Activated CD8-positive, alpha-beta memory T cell treated with anti-CD3 and anti-CD28 coated beads, Interleukin-2, amount 50 U/mL, for 1 hour (primary cell): ENCODE results near the gene GALNT18.

Experiments
- DNase-seq: peaks from one replicate; pipeline ENCODE4 v3.0.0-alpha.2; 2020; ENCODE audit errors: extremely low read depth

Gene GALNT18

DNA sequence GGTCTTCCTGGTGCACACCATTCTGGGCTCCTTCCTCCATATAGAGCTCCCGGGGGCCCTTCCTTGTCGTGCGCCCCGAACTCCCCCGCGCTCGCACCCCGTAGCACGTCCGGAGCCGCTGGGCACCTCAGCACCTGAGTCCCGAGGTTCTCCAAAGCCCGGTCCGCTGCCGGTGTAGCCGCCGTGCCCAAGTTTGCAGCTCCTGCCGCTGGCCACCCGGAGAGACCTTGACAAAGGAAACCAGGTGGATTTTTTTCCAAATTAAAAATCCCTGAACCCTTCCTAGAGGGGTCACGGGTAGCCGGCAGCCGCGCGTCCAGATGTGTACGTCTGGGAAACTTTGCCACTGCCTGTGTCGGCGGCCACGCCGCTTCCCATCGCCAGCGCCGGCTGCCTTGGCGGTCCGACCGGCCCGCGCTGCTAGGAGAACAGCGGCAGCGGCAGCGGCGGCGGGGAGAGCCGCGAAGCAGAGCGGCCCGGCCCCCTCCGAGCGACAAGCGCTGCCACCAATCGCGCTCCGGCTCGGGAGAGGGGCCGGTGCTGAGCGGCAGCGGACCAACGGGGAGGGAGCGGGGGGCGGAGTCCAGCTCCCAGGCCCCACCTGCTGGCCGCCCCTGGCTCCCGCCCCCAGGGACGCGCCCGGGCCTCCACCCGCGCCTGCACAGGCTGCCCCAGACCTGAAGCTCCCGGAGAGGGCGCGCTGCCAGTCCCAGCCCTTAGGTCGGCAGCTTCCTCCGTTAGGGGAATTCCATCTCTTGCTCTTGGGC, at the start of gene GALNT18:
Gene GALNT18 (minus strand): TSS at position 433 of the 767 bp plus-strand sequence.
- DNase-seq = no peak

DNA sequence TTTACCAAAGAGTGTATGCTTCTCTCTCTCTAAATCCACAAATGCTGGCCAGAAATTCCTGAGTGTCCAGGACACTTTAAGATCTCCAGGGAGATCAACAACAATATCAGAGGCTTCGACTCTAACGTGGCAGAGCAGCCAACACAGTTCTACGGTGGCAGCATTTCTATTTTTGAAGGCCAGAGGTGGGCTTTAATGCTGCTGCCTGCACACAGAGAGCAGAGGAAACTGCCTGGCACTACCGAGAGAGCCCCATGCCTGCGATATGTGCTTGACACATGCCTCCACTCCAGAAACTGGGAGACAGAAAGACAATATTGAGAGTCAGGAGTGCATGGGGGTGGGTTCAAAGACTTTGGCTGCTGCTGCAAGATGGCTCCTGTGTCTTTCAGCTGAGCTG, 48.8 kb upstream of the GALNT18 start:
- no peak for DNase-seq

- no peak for DNase-seq
Observed at GRCh38 chr11:11669233-11669846, 47.5 kb upstream of the GALNT18 start.

DNA sequence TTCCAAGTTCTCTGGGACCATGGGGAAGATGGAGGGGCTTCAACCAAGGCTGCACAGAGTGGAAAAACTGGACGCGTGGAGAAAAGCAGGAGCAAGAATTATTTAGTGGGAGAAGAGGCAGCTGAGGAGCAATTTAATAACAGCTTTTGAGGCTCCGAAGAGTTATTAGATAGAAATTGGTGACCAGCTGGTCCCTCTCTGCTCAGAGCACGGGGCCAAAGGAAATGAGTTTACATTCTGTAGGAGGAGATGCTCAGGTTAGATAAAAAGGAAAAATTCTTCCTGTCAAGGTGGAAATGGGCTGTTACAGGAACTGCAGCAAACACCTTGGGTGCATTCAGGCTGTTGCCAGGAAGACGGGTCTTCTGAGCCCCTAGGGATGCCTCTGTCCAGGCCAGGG, 47.0 kb upstream of the GALNT18 start:
- DNase-seq = no peak

DNA sequence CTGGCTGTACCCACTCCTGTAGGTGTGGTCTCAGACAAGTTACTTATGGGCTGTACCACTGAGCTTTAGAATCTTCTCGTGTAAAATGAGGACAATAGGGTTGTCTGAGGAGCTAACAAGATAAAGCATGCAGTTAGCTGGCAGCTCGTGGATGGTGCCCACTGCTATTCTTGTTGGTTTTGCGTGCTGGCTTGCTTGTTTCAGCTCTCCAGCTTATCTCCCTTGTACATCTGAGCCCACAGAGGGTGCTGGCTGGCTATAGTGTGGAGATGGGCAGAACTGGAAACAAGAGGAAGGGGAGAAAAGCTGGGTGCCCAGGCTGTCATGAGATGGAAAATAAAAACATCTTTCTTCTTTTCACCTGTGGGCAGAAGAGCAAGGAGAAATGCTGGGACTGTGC, 46.5 kb upstream of the GALNT18 start:
- DNase-seq = no peak

DNA sequence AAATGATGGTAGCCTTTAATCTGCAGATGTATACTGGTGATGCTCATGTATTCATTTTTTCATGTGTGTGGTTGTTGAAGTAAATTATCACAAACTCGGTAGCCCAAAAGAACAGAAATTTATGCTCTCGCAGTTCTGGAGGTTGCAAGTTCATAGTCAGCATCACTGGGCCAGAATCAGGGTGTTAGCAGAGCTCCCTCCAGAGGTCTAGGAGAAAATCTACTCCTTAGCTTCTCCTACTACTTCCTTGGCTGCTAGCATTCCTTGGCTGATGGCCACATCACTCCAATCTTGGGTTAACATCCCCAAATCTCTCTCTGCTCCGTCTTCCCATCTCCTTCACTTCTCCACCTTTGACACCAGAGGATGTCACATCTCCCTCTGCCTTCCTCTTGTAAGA, 45.3 kb upstream of the GALNT18 start:
- no peak for DNase-seq

DNA sequence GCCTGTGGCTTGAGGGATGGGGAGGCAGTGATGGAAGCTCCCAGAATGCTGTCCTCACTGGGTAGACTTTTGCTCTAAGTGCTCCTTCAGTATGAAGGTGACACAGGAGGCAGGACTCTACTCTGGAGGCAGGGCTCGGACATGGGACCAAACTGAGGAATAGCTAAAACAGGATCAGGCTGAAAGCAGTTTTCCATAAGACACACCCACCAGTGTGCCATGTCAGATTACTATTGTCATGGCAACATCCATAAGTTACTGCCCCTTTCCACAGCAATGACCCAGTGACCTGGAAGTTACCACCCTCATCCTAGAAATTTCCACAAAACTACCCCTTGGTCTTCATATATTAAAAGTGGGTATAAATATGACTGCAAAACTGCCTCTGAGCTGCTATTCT, 43.6 kb upstream of the GALNT18 start:
- DNase-seq = no peak

DNA sequence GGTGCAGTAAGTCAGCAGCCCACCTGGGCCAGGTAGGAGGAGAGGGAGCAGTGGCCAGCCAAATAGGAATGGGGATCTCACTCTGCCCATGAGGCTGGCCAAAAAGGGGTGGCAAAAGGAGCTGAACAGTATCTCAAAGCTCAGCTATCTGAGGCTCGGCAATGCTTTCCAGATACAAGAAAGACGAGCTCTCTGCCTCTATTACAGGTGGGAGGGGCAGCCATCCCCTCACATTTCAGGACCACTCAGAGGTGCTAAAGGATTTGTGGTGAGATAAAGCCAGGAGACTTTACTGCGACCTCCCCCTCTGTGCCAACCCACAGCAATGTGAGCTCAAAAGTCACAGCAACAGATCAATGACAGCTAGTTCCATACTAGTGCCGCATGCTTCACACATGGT, 42.1 kb upstream of the GALNT18 start:
- no peak for DNase-seq

DNA sequence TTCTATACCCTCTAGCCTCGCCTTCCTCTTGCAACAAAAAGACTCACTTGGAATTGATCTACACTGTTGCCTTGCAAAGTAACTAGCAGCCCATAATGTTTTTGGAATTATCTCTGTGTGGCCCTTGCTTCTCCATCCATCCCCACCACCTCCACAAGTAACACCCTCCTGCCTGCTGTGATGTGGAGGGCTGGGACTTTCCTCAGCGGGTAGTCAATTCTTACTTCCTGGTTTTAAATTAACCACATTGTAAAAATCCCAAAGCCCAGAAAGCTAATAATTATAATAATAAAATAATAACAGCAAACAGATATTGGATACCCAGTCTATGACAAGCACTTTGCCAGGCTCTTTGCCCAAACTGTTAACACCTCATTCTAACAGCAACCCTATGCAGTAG, 40.8 kb upstream of the GALNT18 start:
- DNase-seq = no peak

DNA sequence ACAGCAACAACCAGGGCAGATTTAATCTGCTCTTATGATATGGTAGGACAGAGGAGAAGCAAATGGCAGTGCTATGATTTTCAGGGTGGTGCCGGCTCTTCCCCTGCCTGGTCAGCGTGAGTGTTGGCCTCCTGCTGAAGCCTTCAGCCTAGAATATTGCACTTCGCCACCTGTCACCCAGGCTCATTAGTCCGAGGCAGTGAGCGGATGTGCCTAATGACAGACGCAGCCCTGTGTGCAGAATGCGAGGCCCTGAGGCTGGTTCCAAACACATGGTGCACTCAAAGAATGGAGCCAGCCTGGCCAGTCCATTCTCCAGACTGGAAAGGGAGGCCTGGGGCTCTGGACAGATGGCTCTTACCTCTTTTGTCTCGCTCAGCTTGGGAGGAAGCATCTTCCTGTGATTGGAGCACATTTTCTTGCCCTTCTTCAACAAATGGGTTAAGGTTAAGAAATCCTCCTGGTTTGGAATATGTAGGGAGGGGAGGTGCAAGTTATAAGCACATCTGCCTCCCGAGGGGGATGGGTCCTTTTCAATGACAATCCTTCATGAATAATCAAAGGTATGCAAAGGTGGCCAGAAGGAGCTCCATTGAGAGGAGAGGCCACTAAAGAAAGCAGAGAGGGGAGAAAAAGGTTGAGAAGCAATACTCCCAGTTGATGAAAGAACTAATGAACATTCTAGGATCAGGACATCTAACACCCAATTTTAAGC, 39.7 kb upstream of the GALNT18 start:
- DNase-seq = no peak

DNA sequence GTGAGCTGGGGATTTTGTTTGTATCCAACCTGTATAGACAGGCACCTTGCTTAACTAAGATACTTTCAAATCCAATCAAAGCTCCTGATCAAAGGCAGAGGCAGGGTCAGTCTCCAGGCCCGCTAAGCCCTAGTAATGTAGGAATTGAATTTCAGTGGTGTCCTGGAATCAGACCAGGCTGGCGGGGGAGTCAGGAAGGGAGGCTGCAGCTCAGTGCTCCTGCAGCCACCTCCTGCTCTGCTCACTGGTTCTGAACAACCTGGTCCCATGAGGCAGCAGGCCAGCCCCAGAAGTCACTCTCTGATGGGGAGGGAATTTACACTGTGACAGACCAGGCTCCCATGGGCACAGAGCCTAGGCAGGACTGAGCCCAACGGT, 38.5 kb upstream of the GALNT18 start:
- DNase-seq = no peak

DNA sequence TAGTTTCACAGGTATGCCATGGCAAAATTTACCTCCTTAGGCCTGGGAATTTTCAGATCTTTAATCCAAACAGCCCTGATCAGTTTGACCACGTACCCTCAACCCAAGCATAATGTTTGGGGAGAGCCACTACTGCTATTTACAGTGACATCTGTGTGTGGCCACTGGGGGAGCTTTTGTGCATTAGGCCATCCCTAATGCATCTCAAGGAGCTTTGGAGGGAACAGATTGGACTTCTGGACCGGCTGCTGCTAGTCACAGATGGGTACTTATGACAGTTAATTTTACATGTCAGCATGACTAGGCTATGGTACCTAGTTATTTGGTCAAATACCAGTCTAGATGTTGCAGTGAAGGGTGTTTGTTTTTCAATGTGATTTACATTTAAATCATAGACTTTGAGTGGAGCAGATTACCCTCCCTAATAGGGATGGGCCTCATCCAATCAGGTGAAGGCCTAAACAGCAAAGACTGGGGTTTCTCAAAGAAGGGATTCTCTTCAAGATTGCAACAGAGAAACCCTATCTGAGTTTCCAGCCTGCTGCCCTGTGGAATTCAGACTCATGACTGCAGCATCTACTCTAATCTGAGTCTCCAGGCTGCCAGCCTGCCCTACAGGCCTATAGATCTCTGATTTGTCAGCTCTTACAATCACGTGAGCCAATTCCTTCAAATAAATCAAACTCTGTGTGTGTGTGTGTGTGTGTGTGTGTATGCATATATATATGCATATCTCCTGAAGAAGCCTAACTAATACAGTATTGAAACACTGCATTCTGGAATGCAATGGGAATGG, 38.0 kb upstream of the GALNT18 start:
- DNase-seq = no peak

- no peak for DNase-seq
Observed at GRCh38 chr11:11657218-11657955, 35.6 kb upstream of the GALNT18 start.

DNA sequence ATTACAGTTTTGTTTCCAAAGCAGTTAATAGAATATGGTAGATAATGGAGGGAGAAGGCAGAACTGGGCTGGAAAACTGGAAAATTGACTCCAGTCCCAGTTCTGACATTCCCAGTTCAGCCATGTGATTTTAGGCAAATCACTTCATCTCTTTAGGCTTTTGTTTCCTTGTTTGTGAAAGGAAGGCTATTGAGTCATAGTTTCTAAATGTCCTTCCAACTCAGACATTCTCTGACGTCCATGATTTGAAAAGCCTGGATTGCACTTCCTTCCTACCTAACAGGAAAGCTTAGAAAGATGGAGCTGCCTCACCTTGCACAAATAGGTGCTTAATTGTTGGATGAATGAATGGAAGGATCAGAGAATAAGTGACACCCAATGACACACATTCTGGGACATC, 19.8 kb upstream of the GALNT18 start:
- no peak for DNase-seq

DNA sequence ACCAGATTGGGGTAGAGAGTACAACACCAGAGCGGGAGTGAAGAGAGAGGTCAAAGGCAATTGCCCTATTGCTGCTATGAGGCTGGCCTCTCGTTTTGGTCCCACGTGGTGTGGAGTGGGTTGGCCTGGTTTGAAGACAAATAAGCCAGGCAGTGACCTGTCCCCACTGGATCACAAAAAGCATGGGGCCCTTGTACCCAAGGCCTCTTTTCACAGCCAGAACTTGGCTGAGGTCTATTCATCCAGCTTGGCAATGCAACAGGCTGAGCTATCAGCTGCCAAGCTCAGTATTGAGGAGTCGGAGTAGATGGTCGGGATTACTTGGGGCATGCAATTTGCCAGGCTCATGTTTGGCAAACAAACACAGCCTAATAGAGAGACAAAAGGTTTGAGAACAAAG, 19.2 kb upstream of the GALNT18 start:
- no peak for DNase-seq

DNA sequence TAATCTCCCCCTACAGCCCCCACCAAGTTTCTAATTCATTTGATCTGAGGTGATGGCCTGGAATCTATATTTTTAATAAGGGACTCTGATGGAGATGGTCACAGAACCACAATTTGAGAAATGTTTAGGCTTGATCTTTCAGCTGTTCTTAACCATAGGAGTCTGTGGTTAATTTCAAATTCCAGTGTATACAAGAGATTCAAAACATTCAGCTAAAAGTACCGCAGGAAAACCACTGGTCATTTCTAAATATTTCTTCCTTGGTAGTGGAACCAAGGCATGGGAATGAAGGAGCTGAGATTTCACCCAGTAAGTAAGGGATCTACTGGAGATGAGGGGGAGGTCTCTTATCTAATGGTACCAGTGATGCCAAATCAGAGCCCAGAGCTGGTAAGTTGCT, 18.3 kb upstream of the GALNT18 start:
- DNase-seq = no peak

DNA sequence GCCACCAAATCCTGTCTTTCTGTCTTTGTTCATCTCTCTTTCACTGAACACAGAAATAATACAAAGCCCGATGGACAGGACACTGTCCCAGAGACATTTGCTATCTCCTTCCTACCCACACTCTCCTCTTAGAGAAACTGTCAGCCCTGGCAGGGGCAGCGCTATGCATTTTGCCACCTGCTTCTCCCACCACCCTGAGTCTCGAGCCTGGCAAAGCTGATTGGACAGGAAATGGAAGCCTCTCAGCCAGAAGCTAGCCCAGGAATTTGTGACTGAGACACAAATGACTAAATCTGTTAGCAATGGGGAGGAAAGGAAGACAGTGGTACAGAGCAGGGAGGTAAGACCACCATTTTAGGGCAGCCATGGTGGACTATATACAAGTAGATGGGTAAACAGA, 14.9 kb upstream of the GALNT18 start:
- DNase-seq = no peak

DNA sequence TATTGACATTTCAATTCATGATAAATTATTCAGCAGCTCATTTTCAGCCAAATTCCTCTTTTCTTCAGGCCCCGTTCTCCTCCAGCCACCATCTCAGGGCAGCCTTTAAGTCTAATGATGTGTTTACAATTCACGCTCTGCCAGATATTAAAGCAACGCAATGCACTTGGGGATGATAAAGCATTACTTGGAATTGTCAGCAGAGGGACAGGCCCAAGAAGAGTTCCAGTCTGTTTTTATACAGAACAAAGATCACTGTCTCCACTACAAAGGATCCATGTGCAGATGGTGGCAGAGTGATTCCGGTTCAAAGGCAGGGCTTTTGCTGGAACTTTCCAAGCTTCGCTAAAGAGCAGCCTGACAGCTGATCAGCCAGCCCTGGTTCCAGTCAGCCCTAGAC, 13.6 kb upstream of the GALNT18 start:
- no peak for DNase-seq

- no peak for DNase-seq
Observed at GRCh38 chr11:11629368-11629767, 7.6 kb upstream of the GALNT18 start.

DNA sequence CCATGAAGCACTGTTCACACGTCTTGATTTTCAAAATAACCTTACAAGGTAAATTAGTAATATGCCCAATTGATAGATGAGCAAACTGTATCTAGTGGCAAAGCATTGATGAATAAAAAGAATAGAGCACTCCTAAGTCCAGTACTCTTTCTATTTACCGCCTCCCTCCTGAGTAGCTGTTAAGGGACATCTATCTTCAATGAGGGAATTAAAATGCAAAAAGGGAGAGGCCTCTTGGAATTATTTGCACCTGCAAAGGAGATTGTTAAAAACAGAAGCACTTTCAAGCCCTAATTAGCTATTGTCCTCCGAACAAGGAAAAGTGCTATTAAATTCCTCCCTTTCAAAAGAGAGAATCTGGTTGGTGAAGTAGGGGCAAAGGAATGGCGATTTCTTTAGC, 6.8 kb upstream of the GALNT18 start:
- no peak for DNase-seq

- DNase-seq = no peak
Observed at GRCh38 chr11:11626128-11626527, 4.3 kb upstream of the GALNT18 start.

GRCh38 chr11:11624926-11625325, 3.1 kb upstream of the GALNT18 start:
- DNase-seq = no peak
